ENCODE measurements around the gene LMO2.
"Not testable (repeated sequence)": the region's sequence is repeated elsewhere in the genome, so short reads cannot be mapped to it uniquely, and the experiment has no call there.

Gene LMO2

DNA sequence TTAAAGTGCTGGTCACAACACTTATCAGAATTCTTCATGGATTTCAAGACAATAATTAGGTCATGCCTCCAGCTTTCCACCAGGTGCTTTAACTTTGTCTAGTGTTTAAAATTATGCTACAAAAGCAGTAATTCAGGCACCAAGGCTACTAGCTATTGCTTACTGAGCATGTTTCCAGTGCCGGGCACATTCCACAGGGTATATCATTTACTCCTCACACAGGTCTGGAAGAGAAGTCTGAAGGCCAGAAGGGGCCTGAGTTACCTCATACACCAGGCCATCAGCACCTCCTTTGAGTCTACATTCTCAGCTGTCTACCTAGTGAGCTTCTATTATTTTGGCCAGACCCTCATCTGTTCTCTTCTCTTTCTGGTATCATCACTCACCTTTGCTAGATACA, 41.7 kb upstream of the LMO2 start:
- no peak overlapping the region for H3K4me3 ChIP-seq (replicated peaks; ENCODE audit: low read depth, low read length)
- no peak for TF ChIP-seq CTCF (IDR thresholded peaks at IDR 0.05; ENCODE audit: low read depth, low read length, missing control alignments)
- no peak for DNase-seq (ENCODE audit: extremely low read depth, low read depth)

DNA sequence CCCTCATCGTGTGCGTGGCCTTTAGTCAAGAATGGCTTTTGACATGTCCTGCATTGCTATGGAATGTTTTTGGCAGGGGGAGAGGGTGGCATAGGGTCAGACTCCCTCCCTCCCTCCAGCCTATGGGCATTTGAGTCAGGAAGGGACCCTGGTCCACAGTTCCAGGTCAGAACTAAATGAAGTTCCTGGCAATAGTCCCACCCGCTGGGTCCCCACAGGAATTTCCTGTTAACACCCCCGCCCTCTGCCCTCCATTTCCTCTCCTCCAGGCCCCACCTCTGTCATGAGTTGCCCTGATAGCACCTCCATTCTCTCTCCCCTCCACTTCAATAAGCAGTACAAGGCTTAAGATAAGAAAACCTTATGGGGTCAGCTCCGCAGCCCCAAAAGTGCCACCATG, 40.8 kb upstream of the LMO2 start:
- TF ChIP-seq CTCF (IDR thresholded peaks at IDR 0.05; ENCODE audit: low read depth, low read length, missing control alignments), result no peak
- H3K4me3 ChIP-seq (replicated peaks; ENCODE audit: low read depth, low read length), result no peak overlapping the region
- no peak for DNase-seq (ENCODE audit: extremely low read depth, low read depth)

DNA sequence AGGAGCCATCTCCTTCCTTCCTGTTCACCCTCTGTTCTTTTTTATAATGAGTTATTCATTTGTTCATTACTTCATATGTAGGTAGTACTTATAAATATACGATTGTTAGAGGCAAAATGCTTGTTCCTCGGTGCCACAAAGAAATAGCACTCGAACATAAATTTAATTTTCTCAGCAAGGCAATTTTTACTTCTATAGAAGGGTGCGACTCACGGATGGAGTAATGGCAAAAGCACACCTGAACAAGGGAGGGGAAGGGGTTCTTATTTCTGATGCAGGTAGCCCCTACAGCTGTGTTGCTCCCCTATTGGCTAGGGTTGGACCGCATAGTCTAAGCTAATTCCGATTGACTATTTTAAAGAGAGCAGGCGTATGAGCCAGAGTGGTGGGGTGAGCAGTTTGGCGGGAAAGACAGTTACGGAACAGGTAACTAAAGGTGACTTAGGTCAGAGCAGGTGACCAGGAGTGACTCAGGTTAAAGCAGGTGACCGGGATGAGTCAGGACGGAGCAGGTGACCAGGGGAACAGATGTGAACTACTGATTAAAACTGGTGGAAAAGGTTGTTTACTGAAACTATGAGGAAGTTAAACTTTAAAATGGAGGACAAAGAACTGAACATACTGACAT, 40.0 kb upstream of the LMO2 start:
- DNase-seq (ENCODE audit: extremely low read depth, low read depth); H3K4me3 ChIP-seq (replicated peaks; ENCODE audit: low read depth, low read length): not testable (repeated sequence)

GRCh38 chr11:33931067-33931466, 39.2 kb upstream of the LMO2 start:
- no peak for TF ChIP-seq CTCF (IDR thresholded peaks at IDR 0.05; ENCODE audit: low read depth, low read length, missing control alignments)
- DNase-seq (ENCODE audit: extremely low read depth, low read depth), result no peak
- no peak overlapping the region for H3K4me3 ChIP-seq (replicated peaks; ENCODE audit: low read depth, low read length)

GRCh38 chr11:33930317-33931021, 38.6 kb upstream of the LMO2 start:
- TF ChIP-seq CTCF (IDR thresholded peaks at IDR 0.05; ENCODE audit: low read depth, low read length, missing control alignments), result no peak
- DNase-seq (ENCODE audit: extremely low read depth, low read depth), result no peak
- H3K4me3 ChIP-seq (replicated peaks; ENCODE audit: low read depth, low read length), result no peak overlapping the region

DNA sequence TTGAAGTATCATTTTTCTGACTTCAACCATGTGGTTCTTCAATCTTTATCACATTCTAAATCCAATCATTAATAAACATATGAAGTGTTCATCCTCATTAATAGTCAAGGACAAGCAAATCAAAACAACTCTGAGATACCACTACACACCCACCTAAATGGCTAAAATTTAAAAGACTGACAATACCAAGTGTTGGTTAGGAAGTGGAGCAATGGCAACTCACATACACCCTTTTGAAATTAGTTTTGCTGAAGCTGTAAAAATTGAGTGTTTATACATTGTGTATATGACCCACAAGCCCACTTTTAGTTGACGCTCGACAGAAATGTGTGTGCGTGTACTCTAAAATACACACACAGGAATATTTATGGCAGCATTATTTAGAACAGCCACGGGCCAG, 36.7 kb upstream of the LMO2 start:
- TF ChIP-seq CTCF (IDR thresholded peaks at IDR 0.05; ENCODE audit: low read depth, low read length, missing control alignments), result no peak

DNA sequence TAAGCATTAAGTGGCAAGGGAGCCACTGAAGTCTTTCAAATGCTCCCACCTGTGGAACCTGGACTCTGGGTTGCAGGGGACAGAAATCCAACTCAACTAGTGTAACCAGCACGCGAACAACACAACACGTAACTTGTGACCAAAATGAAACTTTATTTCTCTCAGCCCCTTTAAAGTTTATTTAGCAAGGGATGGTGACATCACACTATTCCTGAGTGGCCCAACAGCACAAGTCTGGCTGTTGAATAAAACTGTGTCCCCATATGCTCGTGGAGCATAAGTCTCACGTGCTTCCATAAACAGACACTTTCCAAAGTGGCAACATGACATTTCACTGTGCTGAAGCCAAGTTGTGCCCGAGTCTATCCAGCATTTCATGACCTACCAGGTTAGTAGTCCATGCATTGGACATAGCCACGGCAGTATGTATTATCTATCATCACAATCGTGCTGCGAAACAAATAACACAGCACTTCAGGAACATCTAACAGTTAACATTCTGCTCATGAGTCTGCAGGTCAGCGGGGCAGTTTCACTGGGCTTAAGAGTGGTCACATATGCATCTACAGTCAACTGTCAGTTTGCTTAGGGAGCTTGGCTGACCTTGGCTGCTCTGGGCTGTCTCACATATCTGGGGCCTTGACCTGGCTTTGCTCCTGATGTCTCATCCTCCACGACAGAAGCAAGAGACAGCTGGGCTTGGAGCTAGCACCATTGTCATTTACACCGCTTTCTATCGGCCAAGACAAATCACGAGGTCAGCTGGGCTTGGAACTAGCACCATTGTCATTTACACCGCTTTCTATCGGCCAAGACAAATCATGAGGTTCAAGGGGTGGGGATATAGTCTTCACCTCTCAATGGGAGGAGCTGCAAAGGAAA, 35.0 kb upstream of the LMO2 start:
- no peak for TF ChIP-seq CTCF (IDR thresholded peaks at IDR 0.05; ENCODE audit: low read depth, low read length, missing control alignments)
- DNase-seq (ENCODE audit: extremely low read depth, low read depth), result no peak
- H3K4me3 ChIP-seq (replicated peaks; ENCODE audit: low read depth, low read length), result no peak overlapping the region

More for the DNA sequence above, 36.7 kb upstream of the LMO2 start:
- DNase-seq (ENCODE audit: extremely low read depth, low read depth), result no peak
- no peak overlapping the region for H3K4me3 ChIP-seq (replicated peaks; ENCODE audit: low read depth, low read length)

Data from HFF-Myc (cell line).